Tibial nerve (tissue), 3 donors: Measurements from ENCODE around the gene ZNF518B.

Experiments used
- CTCF ChIP-seq, 5 experiments: fragments of 200-600 bp in 3 of 5; fragments of 450-650 bp in 2 of 5; sonication (generic) in 3 of 5; IDR thresholded peaks; one replicate each; pipeline ENCODE4 v1.5.1; 2016 to 2019; ENCODE audit warnings: antibody characterized with exemption in 5 of 5, mild to moderate bottlenecking in 3 of 5, moderate library complexity in 2 of 5
- POLR2A ChIP-seq, 2 donors: fragments of 450-650 bp; IDR thresholded peaks; one replicate each; pipeline ENCODE4 v1.6.1; 2017; ENCODE audit warnings: antibody characterized with exemption in 2 of 2, mild to moderate bottlenecking in 2 of 2, moderate library complexity in 2 of 2

- no peak for TF ChIP-seq POLR2A (IDR thresholded peaks at IDR 0.05)
- TF ChIP-seq CTCF (IDR thresholded peaks at IDR 0.05) = no peak
Measured at GRCh38 chr4:10454726-10455125, 2.5 kb downstream of the ZNF518B start.
